SU-DHL-6 (cell line): ENCODE measurements around the gene EYS.

ENCODE experiments used
- CTCF ChIP-seq: fragments of 200-600 bp; sonication (generic); IDR thresholded peaks from one replicate; pipeline ENCODE4 v1.5.1; 2017; ENCODE audit warnings: antibody characterized with exemption, mild to moderate bottlenecking, low read length, moderate library complexity; ENCODE audit not compliant: insufficient read depth, poor library complexity, severe bottlenecking
- EZH2phosphoT487 ChIP-seq: fragments of 200-600 bp; sonication (generic), shearing (Covaris generic); conservative IDR thresholded peaks from 2 replicates; pipeline ENCODE4 v1.6.1; 2018; ENCODE audit warnings: mild to moderate bottlenecking, antibody characterized with exemption, low read length, moderate library complexity, mixed read lengths

GRCh38 chr6:65610746-65611145 lies 96.3 kb downstream of the EYS start:
- TF ChIP-seq CTCF (no peak), EZH2phosphoT487 (no peak)
